ENCODE measurements around the gene CDK5RAP1.

- TF ChIP-seq, protein P1, sequence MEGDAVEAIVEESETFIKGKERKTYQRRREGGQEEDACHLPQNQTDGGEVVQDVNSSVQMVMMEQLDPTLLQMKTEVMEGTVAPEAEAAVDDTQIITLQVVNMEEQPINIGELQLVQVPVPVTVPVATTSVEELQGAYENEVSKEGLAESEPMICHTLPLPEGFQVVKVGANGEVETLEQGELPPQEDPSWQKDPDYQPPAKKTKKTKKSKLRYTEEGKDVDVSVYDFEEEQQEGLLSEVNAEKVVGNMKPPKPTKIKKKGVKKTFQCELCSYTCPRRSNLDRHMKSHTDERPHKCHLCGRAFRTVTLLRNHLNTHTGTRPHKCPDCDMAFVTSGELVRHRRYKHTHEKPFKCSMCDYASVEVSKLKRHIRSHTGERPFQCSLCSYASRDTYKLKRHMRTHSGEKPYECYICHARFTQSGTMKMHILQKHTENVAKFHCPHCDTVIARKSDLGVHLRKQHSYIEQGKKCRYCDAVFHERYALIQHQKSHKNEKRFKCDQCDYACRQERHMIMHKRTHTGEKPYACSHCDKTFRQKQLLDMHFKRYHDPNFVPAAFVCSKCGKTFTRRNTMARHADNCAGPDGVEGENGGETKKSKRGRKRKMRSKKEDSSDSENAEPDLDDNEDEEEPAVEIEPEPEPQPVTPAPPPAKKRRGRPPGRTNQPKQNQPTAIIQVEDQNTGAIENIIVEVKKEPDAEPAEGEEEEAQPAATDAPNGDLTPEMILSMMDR (IDR thresholded peaks at IDR 0.05) = no peak
- TF ChIP-seq EP300 (IDR thresholded peaks at IDR 0.05) (no peak), POLR2A (IDR thresholded peaks at IDR 0.05) (no peak), POLR2AphosphoS5 (IDR thresholded peaks at IDR 0.05) (no peak)
These were observed 62.7 kb downstream of the CDK5RAP1 start for GRCh38 chr20:33338467-33339258.
